GM12878 (cell line): ENCODE data around the gene ZNF653. TPM values are rescaled to one million over a fixed set of nuclear protein-coding genes. Genes with fewer than 3 reads are reported as not detected.

ENCODE experiments used
- ASH2L ChIP-seq: fragments of 300-600, 200-600 bp; sonication (generic); IDR thresholded peaks from 2 replicates; pipeline ENCODE4 v1.6.1; 2017; ENCODE audit warnings: low read depth, mild to moderate bottlenecking, borderline replicate concordance
- BACH1 ChIP-seq: fragments of 450-650 bp; IDR thresholded peaks from 2 replicates; pipeline ENCODE4 v1.6.1; 2017; ENCODE audit warnings: mild to moderate bottlenecking, borderline replicate concordance
- EED ChIP-seq: sonication (generic); IDR thresholded peaks from 2 replicates; pipeline ENCODE4 v1.6.1; 2016; ENCODE audit warnings: antibody characterized with exemption, low read depth
- ELK1 ChIP-seq: IDR thresholded peaks from 2 replicates; pipeline ENCODE4 v1.6.1; 2012; ENCODE audit warnings: low read depth, low read length, improper control_type of control experiment
- HDAC6 ChIP-seq: fragments of 200-600 bp; sonication (generic); IDR thresholded peaks from one replicate; pipeline ENCODE4 v1.8.0; 2017; ENCODE audit warnings: antibody characterized with exemption; ENCODE audit not compliant: unreplicated experiment
- IKZF2 ChIP-seq, 2 experiments: fragments of 450-650 bp; IDR thresholded peaks; 2 replicates each; pipeline ENCODE4 v1.6.1; 2017; ENCODE audit warnings: mild to moderate bottlenecking in 2 of 2, moderate library complexity in 2 of 2
- MEF2B ChIP-seq: fragments of 450-650 bp; IDR thresholded peaks from 2 replicates; pipeline ENCODE4 v1.6.1; 2018; ENCODE audit warnings: mild to moderate bottlenecking, moderate library complexity; ENCODE audit not compliant: partially characterized antibody, poor library complexity, severe bottlenecking
- NKRF ChIP-seq: fragments of 450-650 bp; conservative IDR thresholded peaks from 2 replicates; pipeline ENCODE4 v1.6.1; 2017; ENCODE audit warnings: mild to moderate bottlenecking, moderate library complexity
- NR2C1 ChIP-seq: fragments of 450-650 bp; IDR thresholded peaks from 2 replicates; pipeline ENCODE4 v1.6.1; 2017; ENCODE audit warnings: antibody characterized with exemption, mild to moderate bottlenecking, moderate library complexity
- PAX5 ChIP-seq: IDR thresholded peaks from 2 replicates; pipeline ENCODE4 v1.6.1; 2011; ENCODE audit warnings: low read depth, low read length, borderline replicate concordance
- PBX3 ChIP-seq: IDR thresholded peaks from 2 replicates; pipeline ENCODE4 v1.6.1; 2011; ENCODE audit warnings: mild to moderate bottlenecking, low read depth, low read length, moderate library complexity; ENCODE audit not compliant: insufficient replicate concordance
- RFX5 ChIP-seq: IDR thresholded peaks from 2 replicates; pipeline ENCODE4 v1.6.1; 2011; ENCODE audit warnings: low read depth, low read length, improper control_type of control experiment
- SKIL ChIP-seq: fragments of 450-650 bp; IDR thresholded peaks from 2 replicates; pipeline ENCODE4 v1.6.1; 2017; ENCODE audit warnings: mild to moderate bottlenecking, low read depth, inconsistent platforms; ENCODE audit not compliant: poor library complexity, severe bottlenecking
- STAT1 ChIP-seq: fragments of 450-650 bp; conservative IDR thresholded peaks from 2 replicates; pipeline ENCODE4 v1.6.1; 2014; ENCODE audit warnings: antibody characterized with exemption, mild to moderate bottlenecking
- SUZ12 ChIP-seq: fragments of 200-600 bp; sonication (generic); IDR thresholded peaks from one replicate; pipeline ENCODE4 v1.6.1; 2018; ENCODE audit warnings: antibody characterized with exemption, mild to moderate bottlenecking; ENCODE audit not compliant: unreplicated experiment
- USF2 ChIP-seq: IDR thresholded peaks from 2 replicates; pipeline ENCODE4 v1.6.1; 2011; ENCODE audit warnings: low read depth, low read length, improper control_type of control experiment, borderline replicate concordance
- ZBTB4 ChIP-seq: fragments of 450-650 bp; formaldehyde crosslinking; IDR thresholded peaks from 2 replicates; pipeline ENCODE4 v1.4.0; 2022; ENCODE audit warnings: mild to moderate bottlenecking, moderate library complexity
- ZNF622 ChIP-seq: fragments of 450-650 bp; IDR thresholded peaks from 2 replicates; pipeline ENCODE4 v1.6.1; 2017; ENCODE audit warnings: mild to moderate bottlenecking, inconsistent platforms
- polyA plus RNA-seq, 11 experiments: library from polyadenylated mRNA; depleted of rRNA in 4 of 11; unstranded in 6 of 11; stranded (reverse) in 5 of 11; fragments of >200 nt; fragmentation: Nextera tagmentation in 4 of 11; fragmentation: Illumina TruSeq in 1 of 11; extraction: Ambion mirVana in 4 of 11; extraction: Trizol in 1 of 11; gene quantifications; 1 replicate in 1 of 11; 2 replicates in 10 of 11; pipeline versions ENCODE4 v1.2.1 to v1.2.3, GENCODE V29; 2011 to 2016; ENCODE audit warnings: inconsistent platforms in 2 of 11, missing spikeins in 2 of 11, low read depth in 1 of 11
- total RNA-seq, 4 experiments: library from RNA; depleted of rRNA in 3 of 4; stranded (reverse); fragments of >200 nt in 3 of 4; fragmentation: Illumina TruSeq in 1 of 4; extraction: Trizol in 1 of 4; gene quantifications; 2 replicates each; pipeline versions ENCODE4 v1.2.1 to v1.2.3, GENCODE V29; 2013 to 2021

ZNF653 gene
- total and polyA plus RNA-seq, 10 of the 15 experiments (the other 5 are each of a cell fraction or from before 2014, with no cell fraction given): 2.2 to 13.2 (median 6.7) TPM; not detected in 2

GRCh38 chr19:11535792-11536595 lies 30.4 kb upstream of the ZNF653 start (continued):
- TF ChIP-seq ELK1: no peak
- no peak for TF ChIP-seq HDAC6
- no peak for TF ChIP-seq PBX3
- TF ChIP-seq ASH2L: no peak
- 0 out of 2 replicates have a peak, but pooled peaks have one; percentile 29 for TF ChIP-seq RFX5
- no peak for TF ChIP-seq ZBTB4 (CRISPR knock-in tag)
- TF ChIP-seq MEF2B: peak; percentile 70
- no peak for TF ChIP-seq SKIL
- TF ChIP-seq BACH1: no peak
- no peak for TF ChIP-seq EED
- TF ChIP-seq ZNF622: no peak
- TF ChIP-seq STAT1: no peak
- TF ChIP-seq USF2: no peak
- no peak for TF ChIP-seq PAX5
- TF ChIP-seq NR2C1: 0 out of 2 replicates have a peak, but pooled peaks have one; percentile 34
- no peak for TF ChIP-seq SUZ12
- TF ChIP-seq IKZF2 (IDR thresholded peaks at IDR 0.05): no peak
- TF ChIP-seq NKRF: peak; percentile 68; the same call in 1 of the 2 replicates
